IPS-18a (cell line): ENCODE measurements around the gene COX20.

Source experiments
- H3K27ac ChIP-seq: one replicate; pipeline ENCODE4 v1.5.1; 2013; ENCODE audit warnings: low read length
- H3K27me3 ChIP-seq: one replicate; pipeline ENCODE4 v1.6.1; 2013; ENCODE audit warnings: mild to moderate bottlenecking, low read length; ENCODE audit not compliant: control insufficient read depth, insufficient read depth
- H3K36me3 ChIP-seq: one replicate; pipeline ENCODE4 v1.6.1; 2013; ENCODE audit warnings: low read depth, low read length; ENCODE audit not compliant: control insufficient read depth
- H3K4me1 ChIP-seq: one replicate; pipeline ENCODE4 v1.6.1; 2013; ENCODE audit warnings: low read depth, low read length; ENCODE audit not compliant: control insufficient read depth
- H3K4me3 ChIP-seq: one replicate; pipeline ENCODE4 v1.5.1; 2013; ENCODE audit warnings: low read length
- H3K9ac ChIP-seq: one replicate; pipeline ENCODE4 v1.6.1; 2013; ENCODE audit warnings: mild to moderate bottlenecking, low read length, moderate library complexity
- H3K9me3 ChIP-seq: one replicate; pipeline ENCODE4 v1.6.1; 2013; ENCODE audit warnings: low read depth, low read length; ENCODE audit not compliant: control insufficient read depth

COX20 gene

DNA sequence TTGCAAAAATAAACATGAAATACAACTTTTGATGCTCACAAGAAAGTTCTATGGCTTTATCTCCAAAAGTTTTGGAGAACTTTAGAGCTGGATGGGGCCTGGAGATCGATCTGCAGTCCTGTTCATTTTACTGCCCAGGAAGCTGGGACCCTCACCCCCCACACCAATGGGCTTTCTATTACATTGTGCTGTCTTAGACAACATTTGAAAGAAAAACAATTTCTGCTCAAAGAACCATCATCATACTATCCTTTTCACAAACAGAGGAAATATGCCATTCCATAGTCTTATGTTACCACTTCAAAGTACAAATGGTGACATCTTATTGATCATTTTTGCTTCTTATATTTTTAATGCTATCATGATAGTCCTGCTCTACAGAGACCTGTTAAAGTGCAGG is 30.9 kb downstream of the COX20 start:
- H3K9me3 ChIP-seq, result no peaks in the 10 kb centered on the region
- peaks cover 2% of the 10 kb centered on the region for H3K4me1 ChIP-seq
- H3K27ac ChIP-seq, result no peak overlapping the region
- H3K27me3 ChIP-seq, result no peaks in the 10 kb centered on the region
- no peak overlapping the region for H3K9ac ChIP-seq
- peaks cover 13% of the 10 kb centered on the region for H3K36me3 ChIP-seq
- H3K4me3 ChIP-seq, result no peak overlapping the region

DNA sequence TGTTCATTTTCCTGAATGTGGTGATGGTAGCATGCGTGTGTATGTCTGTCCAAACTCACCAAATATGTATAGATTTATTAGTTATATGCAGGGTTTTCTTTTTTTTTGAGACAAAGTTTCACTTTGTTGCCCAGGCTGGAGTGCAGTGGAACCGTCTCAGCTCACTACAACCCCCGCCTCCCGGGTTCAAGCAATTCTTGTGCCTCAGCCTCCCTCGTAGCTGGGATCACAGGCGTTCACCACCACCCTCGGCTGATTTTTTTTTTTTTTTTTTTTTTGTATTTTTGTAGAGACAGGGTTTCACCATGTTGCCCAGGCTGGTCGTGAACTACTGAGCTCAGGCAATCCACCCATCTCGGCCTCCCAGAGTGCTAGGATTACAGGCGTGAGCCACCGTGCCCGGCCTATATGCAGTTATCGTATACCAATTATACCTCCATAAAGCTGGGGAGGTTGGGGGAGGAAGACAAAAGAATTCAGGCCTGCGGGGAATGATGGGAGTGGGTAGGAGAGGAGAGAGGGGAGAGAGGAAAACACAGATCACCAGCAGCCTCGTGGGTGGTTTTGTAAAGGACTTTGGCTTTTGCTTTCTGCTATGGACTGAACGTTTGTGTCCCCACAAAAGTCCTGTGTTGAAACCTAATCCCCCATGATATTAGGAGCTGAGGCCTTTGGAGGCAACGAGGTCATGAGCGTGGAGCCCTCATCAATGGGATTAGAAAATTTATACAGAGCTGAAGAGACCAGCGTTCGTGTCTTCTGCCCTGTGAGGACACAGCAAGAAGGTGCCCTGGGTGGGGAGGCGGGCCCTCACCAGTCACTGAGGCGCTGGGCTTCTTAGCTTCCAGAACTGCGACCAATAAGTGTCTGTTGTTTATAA is 33.3 kb downstream of the COX20 start:
- no peak overlapping the region for H3K4me3 ChIP-seq
- H3K27ac ChIP-seq, result no peak overlapping the region

DNA sequence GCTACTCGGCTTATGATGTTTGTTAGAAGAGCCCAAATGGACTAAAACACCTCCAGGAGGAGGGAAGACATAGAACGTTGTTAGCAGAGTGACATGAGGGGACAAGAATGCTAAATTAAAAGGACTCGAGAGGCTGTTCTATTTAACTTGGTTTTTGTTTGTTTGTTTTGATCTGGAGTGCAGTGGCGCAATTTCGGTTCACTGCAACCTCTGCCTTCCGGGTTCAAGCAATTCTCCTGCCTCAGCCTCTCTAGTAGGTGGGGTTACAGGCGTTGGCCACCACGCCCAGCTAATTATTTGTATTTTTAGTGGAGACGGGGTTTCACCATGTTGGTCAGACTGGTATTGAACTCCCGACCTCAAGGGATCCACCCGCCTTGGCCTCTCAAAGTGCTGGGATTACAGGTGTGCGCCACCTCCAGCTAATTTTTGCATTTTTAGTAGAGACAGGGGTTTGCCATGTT is 33.9 kb downstream of the COX20 start:
- Histone ChIP-seq H3K4me1 (peaks cover under 1% of the 10 kb centered on the region), H3K9ac (no peak overlapping the region), H3K36me3 (no peaks in the 10 kb centered on the region), H3K27ac (no peak overlapping the region), H3K9me3 (no peaks in the 10 kb centered on the region), H3K4me3 (no peak overlapping the region), H3K27me3 (no peaks in the 10 kb centered on the region)

More for the DNA sequence above, 33.3 kb downstream of the COX20 start:
- H3K36me3 ChIP-seq, result no peaks in the 10 kb centered on the region
- H3K27me3 ChIP-seq, result no peaks in the 10 kb centered on the region
- H3K9ac ChIP-seq, result no peak overlapping the region
- H3K4me1 ChIP-seq, result no peaks in the 10 kb centered on the region
- H3K9me3 ChIP-seq, result no peaks in the 10 kb centered on the region

DNA sequence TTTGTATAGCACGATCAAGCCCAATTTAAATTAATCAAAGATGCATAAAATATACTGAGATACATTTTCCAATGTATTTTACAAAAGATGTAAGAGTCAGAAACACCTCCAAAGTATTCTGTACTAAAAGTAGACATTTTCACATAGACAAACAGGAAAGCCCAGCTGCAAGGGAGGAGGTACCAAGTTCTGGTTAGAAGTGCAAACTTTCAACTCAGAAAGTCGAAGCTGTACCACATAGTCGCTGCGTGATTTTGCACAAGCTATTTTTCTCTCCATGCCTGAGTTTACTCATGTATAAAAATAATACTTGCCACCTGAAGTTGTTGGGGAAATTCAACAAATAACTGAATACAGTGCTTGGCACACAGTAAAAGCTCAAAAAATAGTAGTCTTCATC is 34.5 kb downstream of the COX20 start:
- Histone ChIP-seq H3K4me3 (no peak overlapping the region), H3K36me3 (no peaks in the 10 kb centered on the region), H3K27me3 (no peaks in the 10 kb centered on the region), H3K27ac (no peak overlapping the region), H3K9ac (no peak overlapping the region), H3K9me3 (no peaks in the 10 kb centered on the region), H3K4me1 (peaks cover 6% of the 10 kb centered on the region)

DNA sequence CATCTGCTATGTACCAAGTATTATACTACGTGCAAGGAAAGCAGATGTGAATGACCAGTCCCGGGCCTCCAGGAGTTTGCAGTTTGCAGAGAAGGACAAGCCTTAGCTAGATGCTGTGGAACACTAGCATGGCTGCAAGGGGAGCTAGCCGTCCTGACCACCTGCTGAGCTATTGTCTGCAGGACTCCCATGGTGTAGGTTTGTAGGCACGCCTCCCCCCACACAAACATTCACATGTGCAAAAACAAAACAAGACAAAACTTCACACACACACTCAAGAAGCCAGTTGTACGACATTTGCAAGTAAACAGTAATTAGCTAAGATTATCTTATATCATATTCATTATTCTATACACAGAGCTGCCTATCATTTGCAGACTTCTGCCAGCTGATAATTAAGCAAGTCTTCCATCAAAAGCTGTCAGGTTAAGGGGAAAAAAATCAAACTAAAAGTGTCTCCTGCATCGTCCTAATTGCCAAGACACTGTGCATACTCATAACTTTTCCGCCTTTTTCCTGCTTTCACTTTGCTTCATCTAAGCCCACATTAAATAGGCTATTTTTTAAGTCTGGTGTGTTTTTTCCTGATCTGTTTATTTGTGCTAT is 39.6 kb downstream of the COX20 start:
- H3K27ac ChIP-seq, result no peak overlapping the region
- no peaks in the 10 kb centered on the region for H3K27me3 ChIP-seq
- no peak overlapping the region for H3K4me3 ChIP-seq
- H3K4me1 ChIP-seq, result peaks cover 12% of the 10 kb centered on the region
- no peak overlapping the region for H3K9ac ChIP-seq
- H3K36me3 ChIP-seq, result no peaks in the 10 kb centered on the region
- H3K9me3 ChIP-seq, result no peaks in the 10 kb centered on the region

DNA sequence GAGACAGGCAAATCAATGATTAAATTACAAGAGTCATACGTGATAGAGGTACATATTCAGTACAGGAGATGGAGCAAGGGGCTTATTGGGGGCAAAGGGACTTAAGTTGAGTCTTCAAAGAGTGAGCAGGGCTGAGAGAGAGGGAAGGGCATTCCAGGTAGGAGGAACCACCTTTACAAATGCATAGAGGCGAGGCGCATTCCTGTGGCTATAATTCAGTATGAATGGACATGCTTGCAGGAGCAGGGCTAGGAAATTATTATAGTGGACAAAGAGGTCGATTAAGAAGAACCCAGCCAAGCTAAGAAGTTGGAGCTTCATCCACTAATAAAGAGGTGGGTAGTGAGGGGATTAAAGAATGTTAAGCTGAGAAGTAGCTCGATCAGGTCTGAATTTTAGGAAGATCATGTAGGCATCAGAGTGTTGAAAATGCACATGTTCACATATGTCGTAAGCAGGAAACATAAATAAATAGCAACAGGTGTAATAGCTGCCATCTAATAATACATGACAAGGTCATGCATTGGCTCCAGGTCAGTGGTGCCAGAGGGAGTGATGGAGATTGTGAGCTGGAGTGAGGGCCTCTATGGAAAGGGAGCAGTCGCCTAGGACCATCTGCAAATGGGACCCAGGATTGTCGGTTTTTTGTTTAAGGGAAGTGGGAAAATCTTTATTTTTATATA is 40.9 kb downstream of the COX20 start:
- H3K4me3 ChIP-seq, result no peak overlapping the region
- H3K9ac ChIP-seq, result no peak overlapping the region
- no peaks in the 10 kb centered on the region for H3K36me3 ChIP-seq
- no peaks in the 10 kb centered on the region for H3K9me3 ChIP-seq
- no peaks in the 10 kb centered on the region for H3K27me3 ChIP-seq
- peaks cover 12% of the 10 kb centered on the region for H3K4me1 ChIP-seq
- no peak overlapping the region for H3K27ac ChIP-seq

DNA sequence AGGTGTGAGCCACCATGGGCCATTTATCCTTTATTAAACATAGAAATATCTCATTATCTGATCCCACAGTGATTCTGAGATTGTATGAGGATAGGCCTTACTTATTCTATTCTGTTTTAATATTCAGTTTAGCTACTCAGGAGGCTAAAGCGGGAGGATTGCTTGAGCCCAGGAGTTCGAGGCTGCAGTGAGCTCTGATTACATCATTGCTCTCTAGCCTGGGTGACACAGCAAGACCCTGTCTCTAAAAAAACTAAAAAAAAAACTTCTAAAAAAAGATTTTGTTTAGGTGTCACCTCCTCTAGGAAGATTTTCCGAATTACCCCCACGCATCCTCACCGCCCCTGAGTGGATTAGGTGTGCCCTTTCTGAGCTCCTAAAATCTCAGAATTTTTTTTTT is 43.2 kb downstream of the COX20 start:
- Histone ChIP-seq H3K9me3 (no peaks in the 10 kb centered on the region), H3K36me3 (no peaks in the 10 kb centered on the region), H3K27ac (no peak overlapping the region), H3K4me3 (no peak overlapping the region), H3K27me3 (no peaks in the 10 kb centered on the region), H3K4me1 (peaks cover 12% of the 10 kb centered on the region), H3K9ac (no peak overlapping the region)

DNA sequence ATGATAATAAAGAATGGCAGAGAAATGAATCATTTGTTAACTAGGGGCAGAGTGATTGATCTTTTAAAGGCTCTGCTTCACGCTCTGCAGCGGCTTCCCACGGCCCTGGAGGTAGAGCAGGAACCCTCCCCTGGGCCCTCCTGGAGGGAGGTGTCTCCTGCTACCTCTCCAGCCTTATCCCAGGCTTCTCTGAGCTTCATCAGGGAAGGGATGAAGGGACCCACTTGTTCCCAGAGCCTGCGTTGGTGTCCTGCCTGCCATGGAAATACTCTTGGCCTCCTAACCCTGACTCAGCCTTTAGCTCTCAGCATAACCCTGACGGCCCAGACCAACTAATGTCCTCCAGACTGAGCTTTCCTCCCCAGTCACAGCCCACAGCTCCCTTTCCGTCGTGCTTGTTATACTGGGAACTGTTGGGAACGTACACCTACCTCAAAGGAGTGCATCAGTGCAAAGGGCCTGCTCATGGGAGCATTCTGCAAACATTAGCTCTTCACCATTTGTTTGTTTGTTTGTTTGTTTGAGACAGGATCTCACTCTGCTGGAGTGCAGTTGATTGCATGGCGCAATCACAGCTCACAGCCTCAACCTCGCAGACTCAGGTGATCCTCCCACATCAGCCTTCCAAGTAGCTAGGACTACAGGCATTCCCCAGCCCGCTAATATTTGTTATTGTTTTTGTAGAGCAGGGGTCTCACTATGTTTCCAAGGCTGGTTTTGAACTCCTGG is 46.3 kb downstream of the COX20 start:
- H3K4me3 ChIP-seq, result no peak overlapping the region
- no peaks in the 10 kb centered on the region for H3K27me3 ChIP-seq
- no peak overlapping the region for H3K9ac ChIP-seq
- H3K36me3 ChIP-seq, result no peaks in the 10 kb centered on the region
- no peak overlapping the region for H3K27ac ChIP-seq
- H3K9me3 ChIP-seq, result no peaks in the 10 kb centered on the region
- no peaks in the 10 kb centered on the region for H3K4me1 ChIP-seq

DNA sequence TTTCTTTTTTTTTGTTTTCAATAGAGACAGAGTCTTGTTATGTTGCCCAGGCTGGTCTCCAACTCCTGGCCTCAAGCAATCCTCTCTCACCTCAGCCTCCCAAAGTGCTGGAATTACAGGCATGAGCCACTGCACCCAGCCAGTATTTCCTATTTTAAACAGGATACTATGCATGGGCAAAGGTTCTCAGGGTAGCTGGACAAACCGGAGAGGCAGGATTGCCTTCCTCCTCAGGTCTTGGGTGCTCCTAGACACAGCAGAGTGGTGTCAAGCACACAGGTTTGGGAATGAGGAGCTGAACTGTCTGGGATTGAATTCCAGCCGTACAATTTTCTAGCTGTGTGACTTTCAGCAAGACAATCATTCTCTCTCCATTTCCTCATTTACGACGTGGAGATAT is 51.8 kb downstream of the COX20 start:
- Histone ChIP-seq H3K9me3 (no peaks in the 10 kb centered on the region), H3K27me3 (no peaks in the 10 kb centered on the region), H3K4me3 (no peak overlapping the region), H3K9ac (no peak overlapping the region), H3K4me1 (no peaks in the 10 kb centered on the region), H3K27ac (no peak overlapping the region), H3K36me3 (no peaks in the 10 kb centered on the region)

DNA sequence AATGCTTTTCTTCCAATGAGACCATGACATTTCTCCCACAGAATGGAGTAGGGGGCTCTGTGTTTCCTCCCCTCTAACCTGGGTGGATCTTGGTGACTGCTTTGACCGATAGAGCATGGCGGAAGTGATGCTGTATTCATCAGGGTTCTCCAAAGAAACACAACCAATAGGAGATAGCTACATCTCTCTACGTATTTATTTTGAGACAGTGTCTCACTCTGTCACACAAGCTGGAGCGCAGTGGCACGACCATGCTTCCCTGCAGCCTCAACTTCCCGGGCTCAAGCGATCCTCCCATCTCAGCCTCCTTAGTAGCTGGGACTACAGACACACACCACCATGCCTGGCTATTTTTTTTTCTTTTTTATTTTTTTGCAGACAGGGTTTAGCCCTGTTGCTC is 58.4 kb downstream of the COX20 start:
- Histone ChIP-seq H3K9me3 (no peaks in the 10 kb centered on the region), H3K36me3 (no peaks in the 10 kb centered on the region), H3K4me3 (no peak overlapping the region), H3K9ac (no peak overlapping the region), H3K27me3 (no peaks in the 10 kb centered on the region), H3K27ac (no peak overlapping the region), H3K4me1 (no peaks in the 10 kb centered on the region)
